Natural killer cell (primary cell): Measurements from ENCODE around the gene TNRC6A. TPM values are rescaled to one million over a fixed set of nuclear protein-coding genes. Genes with fewer than 3 reads are reported as not detected.

Source experiments
- ATAC-seq, 3 donors: fragments of 150-1000 bp in 2 of 3; fragments of 200-7000 bp in 1 of 3; cut with Tn5 transposase; 1 replicate in 1 of 3; 2 replicates in 2 of 3; pipeline ENCODE4 v1.10.0; 2021; ENCODE audit warnings: mild to moderate bottlenecking in 2 of 3, moderate library complexity in 2 of 3
- DNase-seq, 2 donors: peaks; one replicate each; pipeline versions ENCODE4 v3.0.0 to v3.0.0-alpha.2; 2013 to 2021; ENCODE audit warnings: mixed read lengths in 1 of 2
- H3K27ac ChIP-seq: one replicate; pipeline ENCODE4 v1.5.1; 2013; ENCODE audit warnings: mild to moderate bottlenecking, low read length
- H3K27me3 ChIP-seq: one replicate; pipeline ENCODE4 v1.6.1; 2013; ENCODE audit warnings: low read length; ENCODE audit not compliant: control insufficient read depth, insufficient read depth
- H3K36me3 ChIP-seq: one replicate; pipeline ENCODE4 v1.6.1; 2013; ENCODE audit warnings: low read length; ENCODE audit not compliant: control insufficient read depth, insufficient read depth
- H3K4me1 ChIP-seq: one replicate; pipeline ENCODE4 v1.6.1; 2013; ENCODE audit warnings: low read length; ENCODE audit not compliant: control insufficient read depth, insufficient read depth
- H3K4me3 ChIP-seq: one replicate; pipeline ENCODE4 v1.5.1; 2013; ENCODE audit warnings: low read length
- H3K9me3 ChIP-seq: one replicate; pipeline ENCODE4 v1.6.1; 2013; ENCODE audit warnings: low read length; ENCODE audit not compliant: control insufficient read depth, insufficient read depth
- H3K27ac Mint-ChIP-seq, 2 donors: one replicate each; pipeline ENCODE4 v1.8.0; 2022; ENCODE audit warnings: mild to moderate bottlenecking in 2 of 2, mixed read lengths in 2 of 2, moderate library complexity in 1 of 2
- H3K27me3 Mint-ChIP-seq, 2 donors: one replicate each; pipeline ENCODE4 v1.8.0; 2022; ENCODE audit warnings: low read depth in 2 of 2, mixed read lengths in 2 of 2
- H3K36me3 Mint-ChIP-seq: one replicate; pipeline ENCODE4 v1.8.0; 2022; ENCODE audit warnings: mixed read lengths
- H3K4me1 Mint-ChIP-seq, 2 donors: one replicate each; pipeline ENCODE4 v1.8.0; 2022; ENCODE audit warnings: mixed read lengths in 2 of 2
- H3K4me3 Mint-ChIP-seq: one replicate; pipeline ENCODE4 v1.8.0; 2022; ENCODE audit warnings: mild to moderate bottlenecking, moderate library complexity, mixed read lengths
- H3K9me3 Mint-ChIP-seq, 2 donors: one replicate each; pipeline ENCODE4 v1.8.0; 2022; ENCODE audit warnings: mixed read lengths in 2 of 2
- WGBS: methylation state at CpG from one replicate; pipeline ENCODE4 v1.1.7; 2013; ENCODE audit warnings: missing lambda C conversion rate; ENCODE audit not compliant: insufficient coverage; 5-methylcytosine and 5-hydroxymethylcytosine counted together
- intact Hi-C: fragments of 100-400 bp; cut with micrococcal nuclease; formaldehyde crosslinking; loops from one replicate; pipeline ENCODE4 v1.14.2; 2022
- total RNA-seq, 4 donors: library from RNA; stranded (reverse); fragments of 120-200 nt in 1 of 4; gene quantifications; one replicate each; pipeline versions ENCODE4 v1.2.3 to v1.2.4, GENCODE V29; 2013 to 2022
- TF ChIP-seq, protein P1 (sequence below): fragments of 200-600 bp; IDR thresholded peaks from one replicate; pipeline ENCODE4 v1.8.0; 2022; ENCODE audit warnings: antibody characterized with exemption

Gene TNRC6A
- total RNA-seq, 3 donors from 2014 or later (not counting 1 experiment from before 2014, with no cell fraction given) = 53.9 to 68.5 (median 66.3) TPM

GRCh38 chr16:24753000-24753399, 23.5 kb downstream of the TNRC6A start:
- Mint-ChIP-seq H3K9me3 (no peaks in the 10 kb centered on the region), H3K27ac (peak overlapping the region in 1 of 2 donors; percentile 12), H3K4me1 (peaks cover 57 to 62% of the 10 kb centered on the region in 2 donors), H3K27me3 (no peaks in the 10 kb centered on the region), H3K4me3 (no peak overlapping the region), H3K36me3 (no peaks in the 10 kb centered on the region)
- DNase-seq (no peak), ATAC-seq (no peak)
- intact Hi-C loops = no loop called here
- no peak overlapping the region for H3K27ac ChIP-seq
- H3K27me3 ChIP-seq = no peaks in the 10 kb centered on the region
- TF ChIP-seq, protein P1, sequence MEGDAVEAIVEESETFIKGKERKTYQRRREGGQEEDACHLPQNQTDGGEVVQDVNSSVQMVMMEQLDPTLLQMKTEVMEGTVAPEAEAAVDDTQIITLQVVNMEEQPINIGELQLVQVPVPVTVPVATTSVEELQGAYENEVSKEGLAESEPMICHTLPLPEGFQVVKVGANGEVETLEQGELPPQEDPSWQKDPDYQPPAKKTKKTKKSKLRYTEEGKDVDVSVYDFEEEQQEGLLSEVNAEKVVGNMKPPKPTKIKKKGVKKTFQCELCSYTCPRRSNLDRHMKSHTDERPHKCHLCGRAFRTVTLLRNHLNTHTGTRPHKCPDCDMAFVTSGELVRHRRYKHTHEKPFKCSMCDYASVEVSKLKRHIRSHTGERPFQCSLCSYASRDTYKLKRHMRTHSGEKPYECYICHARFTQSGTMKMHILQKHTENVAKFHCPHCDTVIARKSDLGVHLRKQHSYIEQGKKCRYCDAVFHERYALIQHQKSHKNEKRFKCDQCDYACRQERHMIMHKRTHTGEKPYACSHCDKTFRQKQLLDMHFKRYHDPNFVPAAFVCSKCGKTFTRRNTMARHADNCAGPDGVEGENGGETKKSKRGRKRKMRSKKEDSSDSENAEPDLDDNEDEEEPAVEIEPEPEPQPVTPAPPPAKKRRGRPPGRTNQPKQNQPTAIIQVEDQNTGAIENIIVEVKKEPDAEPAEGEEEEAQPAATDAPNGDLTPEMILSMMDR = no peak
- H3K4me1 ChIP-seq = peaks cover 2% of the 10 kb centered on the region
- H3K9me3 ChIP-seq = no peaks in the 10 kb centered on the region
- H3K4me3 ChIP-seq = no peak overlapping the region
- H3K36me3 ChIP-seq = no peaks in the 10 kb centered on the region

DNA sequence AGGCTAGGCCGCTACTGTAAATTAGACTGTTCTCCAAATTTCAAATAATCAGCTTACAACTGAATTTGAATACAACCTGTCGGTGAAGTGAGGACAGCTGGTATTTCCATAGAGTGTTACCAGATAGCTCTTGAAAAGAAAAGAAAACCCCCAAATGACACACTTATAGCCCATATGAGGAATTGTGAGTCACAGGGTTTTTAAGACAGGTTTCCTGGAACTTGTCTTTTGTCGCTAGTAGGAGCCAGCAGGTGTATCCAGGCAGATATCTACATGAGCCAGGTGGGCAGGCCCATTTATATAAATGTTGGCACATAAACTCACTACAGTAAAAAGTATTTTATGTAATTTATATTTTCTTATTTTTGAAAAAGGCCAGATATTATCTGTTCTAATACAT, 24.0 kb downstream of the TNRC6A start:
- intact Hi-C loops = no loop called here
- no peaks in the 10 kb centered on the region for H3K36me3 Mint-ChIP-seq

GRCh38 chr16:24754543-24754942, 25.1 kb downstream of the TNRC6A start:
- Histone ChIP-seq H3K27ac (no peak overlapping the region), H3K4me1 (no peaks in the 10 kb centered on the region), H3K4me3 (no peak overlapping the region), H3K9me3 (no peaks in the 10 kb centered on the region), H3K36me3 (peaks cover 5% of the 10 kb centered on the region), H3K27me3 (no peaks in the 10 kb centered on the region)
- Mint-ChIP-seq H3K4me1 (peaks cover 44 to 47% of the 10 kb centered on the region in 2 donors), H3K27me3 (no peaks in the 10 kb centered on the region), H3K36me3 (no peaks in the 10 kb centered on the region), H3K9me3 (no peaks in the 10 kb centered on the region), H3K4me3 (no peak overlapping the region), H3K27ac (no peak overlapping the region)
- TF ChIP-seq, protein P1 = no peak
- DNase-seq (no peak), ATAC-seq (no peak)
- 95% methylated on average over 2 of the region's 2 CpGs for WGBS
- intact Hi-C loops = no loop called here

More for the DNA sequence above, 24.0 kb downstream of the TNRC6A start:
- Histone ChIP-seq H3K4me1 (peaks cover 2% of the 10 kb centered on the region), H3K9me3 (no peaks in the 10 kb centered on the region), H3K36me3 (peaks cover 1% of the 10 kb centered on the region), H3K27ac (no peak overlapping the region), H3K4me3 (no peak overlapping the region), H3K27me3 (no peaks in the 10 kb centered on the region)
- no peaks in the 10 kb centered on the region for H3K9me3 Mint-ChIP-seq
- H3K27me3 Mint-ChIP-seq = no peaks in the 10 kb centered on the region
- TF ChIP-seq, protein P1 = no peak
- DNase-seq = no peak
- no peak for ATAC-seq
- peaks cover 54 to 57% of the 10 kb centered on the region in 2 donors for H3K4me1 Mint-ChIP-seq
- H3K4me3 Mint-ChIP-seq = no peak overlapping the region
- no peak overlapping the region for H3K27ac Mint-ChIP-seq
- WGBS = no CpG with 5 or more reads among the region's 3 CpGs

GRCh38 chr16:24755201-24755874, 25.9 kb downstream of the TNRC6A start:
- H3K4me3 ChIP-seq = no peak overlapping the region
- DNase-seq = no peak
- TF ChIP-seq, protein P1 = no peak
- H3K36me3 ChIP-seq = peaks cover 5% of the 10 kb centered on the region
- no peak overlapping the region for H3K27ac Mint-ChIP-seq
- no peak overlapping the region for H3K4me3 Mint-ChIP-seq
- no peaks in the 10 kb centered on the region for H3K27me3 Mint-ChIP-seq
- no peak for ATAC-seq
- H3K9me3 Mint-ChIP-seq = no peaks in the 10 kb centered on the region
- 95% methylated on average over 3 of the region's 3 CpGs for WGBS
- H3K9me3 ChIP-seq = no peaks in the 10 kb centered on the region
- H3K4me1 Mint-ChIP-seq = peaks cover 42 to 45% of the 10 kb centered on the region in 2 donors
- no peak overlapping the region for H3K27ac ChIP-seq
- intact Hi-C loops = no loop called here
- H3K36me3 Mint-ChIP-seq = no peaks in the 10 kb centered on the region
- no peaks in the 10 kb centered on the region for H3K4me1 ChIP-seq
- no peaks in the 10 kb centered on the region for H3K27me3 ChIP-seq
